IPS-15b (cell line): ENCODE results near the gene NDUFA3.
"Not testable (repeated sequence)": the region's sequence is repeated elsewhere in the genome, so short reads cannot be mapped to it uniquely, and the experiment has no call there.

ENCODE experiments used
- H3K27me3 ChIP-seq: one replicate; pipeline ENCODE4 v1.6.1; 2013; ENCODE audit warnings: low read length; ENCODE audit not compliant: control insufficient read depth, insufficient read depth
- H3K36me3 ChIP-seq: one replicate; pipeline ENCODE4 v1.6.1; 2013; ENCODE audit warnings: low read length; ENCODE audit not compliant: control insufficient read depth, insufficient read depth
- H3K4me1 ChIP-seq: one replicate; pipeline ENCODE4 v1.6.1; 2013; ENCODE audit warnings: mild to moderate bottlenecking, low read length; ENCODE audit not compliant: control insufficient read depth, insufficient read depth
- H3K4me3 ChIP-seq: one replicate; pipeline ENCODE4 v1.5.1; 2013; ENCODE audit warnings: low read depth, low read length
- H3K9ac ChIP-seq: one replicate; pipeline ENCODE4 v1.6.1; 2013; ENCODE audit warnings: low read depth, mild to moderate bottlenecking, low read length
- H3K9me3 ChIP-seq: one replicate; pipeline ENCODE4 v1.6.1; 2013; ENCODE audit warnings: mild to moderate bottlenecking, low read length; ENCODE audit not compliant: control insufficient read depth, insufficient read depth

NDUFA3 gene

GRCh38 chr19:54095859-54096616, 6.6 kb upstream of the NDUFA3 start:
- peak overlapping the region; percentile 16 for H3K9ac ChIP-seq
- not testable (repeated sequence) for H3K9me3 ChIP-seq, H3K36me3 ChIP-seq, H3K4me1 ChIP-seq
- peak overlapping the region; percentile 68 for H3K4me3 ChIP-seq
- peaks cover 26% of the 10 kb centered on the region for H3K27me3 ChIP-seq

GRCh38 chr19:54096617-54097106, 6.0 kb upstream of the NDUFA3 start:
- no peaks in the 10 kb centered on the region for H3K36me3 ChIP-seq
- H3K4me1 ChIP-seq, result no peaks in the 10 kb centered on the region
- peak overlapping the region; percentile 16 for H3K9ac ChIP-seq
- H3K4me3 ChIP-seq, result peak overlapping the region; percentile 68
- peaks cover 26% of the 10 kb centered on the region for H3K27me3 ChIP-seq
- H3K9me3 ChIP-seq, result no peaks in the 10 kb centered on the region

GRCh38 chr19:54099190-54099902, 3.3 kb upstream of the NDUFA3 start:
- Histone ChIP-seq H3K27me3 (peaks cover 23% of the 10 kb centered on the region), H3K36me3 (peaks cover 2% of the 10 kb centered on the region), H3K9me3 (no peaks in the 10 kb centered on the region), H3K4me1 (no peaks in the 10 kb centered on the region), H3K4me3 (no peak overlapping the region), H3K9ac (no peak overlapping the region)

GRCh38 chr19:54099903-54100255, 2.8 kb upstream of the NDUFA3 start:
- peaks cover 17% of the 10 kb centered on the region for H3K27me3 ChIP-seq
- H3K9me3 ChIP-seq, H3K36me3 ChIP-seq, H3K9ac ChIP-seq, H3K4me1 ChIP-seq, H3K4me3 ChIP-seq: not testable (repeated sequence)

- no peak within 1 kb of the TSS for H3K9ac ChIP-seq
- peaks cover 11% of the 10 kb centered on the region for H3K27me3 ChIP-seq
- no peak within 1 kb of the TSS for H3K4me3 ChIP-seq
- H3K9me3 ChIP-seq, result no peaks in the 10 kb centered on the region
- no peaks in the 10 kb centered on the region for H3K4me1 ChIP-seq
- H3K36me3 ChIP-seq, result peaks cover 5% of the 10 kb centered on the region
Observed at GRCh38 chr19:54100561-54100960, 2.1 kb upstream of the NDUFA3 start, which contains the start of gene OSCAR. OSCAR (minus strand) TSS chr19:54100803; CDS start chr19:54100792, 11 bp downstream.

- H3K9ac ChIP-seq, result no peak overlapping the region
- peaks cover 46% of the 10 kb centered on the region for H3K36me3 ChIP-seq
- no peaks in the 10 kb centered on the region for H3K4me1 ChIP-seq
- H3K9me3 ChIP-seq, result no peaks in the 10 kb centered on the region
- H3K27me3 ChIP-seq, result no peaks in the 10 kb centered on the region
- no peak overlapping the region for H3K4me3 ChIP-seq
Observed at GRCh38 chr19:54104998-54105715, 2.5 kb downstream of the NDUFA3 start.

GRCh38 chr19:54105796-54106195, 3.1 kb downstream of the NDUFA3 start:
- Histone ChIP-seq H3K4me1 (no peaks in the 10 kb centered on the region), H3K4me3 (no peak overlapping the region), H3K9ac (no peak overlapping the region), H3K27me3 (no peaks in the 10 kb centered on the region), H3K9me3 (no peaks in the 10 kb centered on the region), H3K36me3 (peaks cover 49% of the 10 kb centered on the region)

GRCh38 chr19:54106716-54107115, 4.1 kb downstream of the NDUFA3 start:
- Histone ChIP-seq H3K4me1 (no peaks in the 10 kb centered on the region), H3K9ac (no peak overlapping the region), H3K9me3 (no peaks in the 10 kb centered on the region), H3K27me3 (no peaks in the 10 kb centered on the region), H3K36me3 (peaks cover 52% of the 10 kb centered on the region), H3K4me3 (no peak overlapping the region)

GRCh38 chr19:54107876-54108490, 5.3 kb downstream of the NDUFA3 start:
- Histone ChIP-seq H3K4me3 (no peak overlapping the region), H3K9ac (no peak overlapping the region), H3K9me3 (no peaks in the 10 kb centered on the region), H3K36me3 (peaks cover 52% of the 10 kb centered on the region), H3K4me1 (no peaks in the 10 kb centered on the region), H3K27me3 (no peaks in the 10 kb centered on the region)

- no peaks in the 10 kb centered on the region for H3K9me3 ChIP-seq
- H3K4me3 ChIP-seq, result no peak overlapping the region
- H3K27me3 ChIP-seq, result no peaks in the 10 kb centered on the region
- peaks cover 55% of the 10 kb centered on the region for H3K36me3 ChIP-seq
- no peaks in the 10 kb centered on the region for H3K4me1 ChIP-seq
- H3K9ac ChIP-seq, result no peak overlapping the region
Observed at GRCh38 chr19:54108496-54108895, 5.8 kb downstream of the NDUFA3 start.

GRCh38 chr19:54109651-54110050, 7.0 kb downstream of the NDUFA3 start:
- Histone ChIP-seq H3K36me3 (peaks cover 59% of the 10 kb centered on the region), H3K27me3 (no peaks in the 10 kb centered on the region), H3K4me1 (no peaks in the 10 kb centered on the region), H3K4me3 (no peak overlapping the region), H3K9ac (no peak overlapping the region), H3K9me3 (no peaks in the 10 kb centered on the region)
